Suprapubic skin (tissue), 4 donors: Measurements from ENCODE around the gene NFKBIZ. TPM values are rescaled to one million over a fixed set of nuclear protein-coding genes. Genes with fewer than 3 reads are reported as not detected.

Source experiments
- DNase-seq, 2 donors: peaks; one replicate each; pipeline ENCODE4 v3.0.0-alpha.2; 2019; ENCODE audit warnings: low spot score in 2 of 2
- H3K27ac ChIP-seq: fragments of 200-600 bp; sonication (generic); one replicate; pipeline ENCODE4 v1.5.1; 2019
- H3K27me3 ChIP-seq: fragments of 200-600 bp; sonication (generic); one replicate; pipeline ENCODE4 v1.5.1; 2019
- H3K36me3 ChIP-seq: fragments of 200-600 bp; sonication (generic); one replicate; pipeline ENCODE4 v1.5.1; 2019
- H3K4me1 ChIP-seq: fragments of 200-600 bp; sonication (generic); one replicate; pipeline ENCODE4 v1.5.1; 2019
- H3K4me3 ChIP-seq: fragments of 200-600 bp; sonication (generic); one replicate; pipeline ENCODE4 v1.5.1; 2019; ENCODE audit warnings: mild to moderate bottlenecking
- H3K9me3 ChIP-seq: fragments of 200-600 bp; sonication (generic); one replicate; pipeline ENCODE4 v1.5.1; 2019
- CTCF ChIP-seq, 2 donors: fragments of 200-600 bp in 1 of 2; fragments of 450-650 bp in 1 of 2; sonication (generic) in 1 of 2; IDR thresholded peaks; one replicate each; pipeline ENCODE4 v1.5.1; 2016 to 2019; ENCODE audit warnings: antibody characterized with exemption in 2 of 2, mild to moderate bottlenecking in 1 of 2, moderate library complexity in 1 of 2
- EP300 ChIP-seq: sonication (generic); formaldehyde crosslinking; IDR thresholded peaks from one replicate; pipeline ENCODE4 v1.6.1; 2017; ENCODE audit warnings: antibody characterized with exemption
- POLR2A ChIP-seq, 2 donors: fragments of 450-650 bp; IDR thresholded peaks; one replicate each; pipeline ENCODE4 v1.6.1; 2017; ENCODE audit warnings: antibody characterized with exemption in 2 of 2, mild to moderate bottlenecking in 2 of 2, moderate library complexity in 2 of 2
- POLR2AphosphoS5 ChIP-seq, 3 donors: sonication (generic); formaldehyde crosslinking; IDR thresholded peaks; one replicate each; pipeline ENCODE4 v1.6.1; 2017; ENCODE audit warnings: antibody characterized with exemption in 3 of 3
- WGBS: methylation state at CpG from one replicate; pipeline ENCODE4 v1.1.5; 2018; 5-methylcytosine and 5-hydroxymethylcytosine counted together
- total RNA-seq, 4 donors: library from RNA; depleted of rRNA; stranded (reverse); fragments of >200 nt; gene quantifications; one replicate each; pipeline ENCODE4 v1.1.0, GENCODE V29; 2016

The NFKBIZ gene
- total RNA-seq, 4 donors from 2014 or later, result 142 to 311 (median 159) TPM

GRCh38 chr3:101848326-101848725 lies 988 bp upstream of the NFKBIZ start:
- TF ChIP-seq EP300 (no peak), POLR2A (IDR thresholded peaks at IDR 0.05) (no peak), CTCF (IDR thresholded peaks at IDR 0.05) (no peak), POLR2AphosphoS5 (IDR thresholded peaks at IDR 0.05) (no peak)
- Histone ChIP-seq H3K4me1 (peaks cover 34% of the 10 kb centered on the region), H3K36me3 (peaks cover 15% of the 10 kb centered on the region), H3K27ac (peak overlapping the region; percentile 100), H3K9me3 (no peaks in the 10 kb centered on the region), H3K27me3 (no peaks in the 10 kb centered on the region), H3K4me3 (peak overlapping the region; percentile 84)
- 36% methylated on average over 3 of the region's 3 CpGs for WGBS
- no peak for DNase-seq

- TF ChIP-seq POLR2AphosphoS5 (IDR thresholded peaks at IDR 0.05) (peak in 1 of 3 donors; percentile 33), CTCF (IDR thresholded peaks at IDR 0.05) (no peak)
- Histone ChIP-seq H3K36me3 (peaks cover 30% of the 10 kb centered on the region), H3K4me3 (peak overlapping the region; percentile 84), H3K27me3 (no peaks in the 10 kb centered on the region), H3K9me3 (no peaks in the 10 kb centered on the region), H3K4me1 (peaks cover 47% of the 10 kb centered on the region), H3K27ac (peak overlapping the region; percentile 100)
- WGBS, result 0% methylated on average over 31 of the region's 67 CpGs
- peak; percentile 73 to 85 for DNase-seq
Observed at GRCh38 chr3:101849714-101850245, 466 bp downstream of the NFKBIZ start.

GRCh38 chr3:101850246-101851051 lies 1.1 kb downstream of the NFKBIZ start:
- Histone ChIP-seq H3K27me3 (no peaks in the 10 kb centered on the region), H3K36me3 (peaks cover 37% of the 10 kb centered on the region), H3K9me3 (no peaks in the 10 kb centered on the region), H3K4me1 (peaks cover 53% of the 10 kb centered on the region), H3K27ac (peak overlapping the region; percentile 100), H3K4me3 (peak overlapping the region; percentile 84)
- no peak for DNase-seq
- WGBS, result 1% methylated on average over 19 of the region's 19 CpGs
- peak in 1 of 3 donors; percentile 42 for TF ChIP-seq POLR2AphosphoS5 (IDR thresholded peaks at IDR 0.05)
- peak in 1 of 2 donors; percentile 62 for TF ChIP-seq POLR2A (IDR thresholded peaks at IDR 0.05)
- no peak for TF ChIP-seq CTCF (IDR thresholded peaks at IDR 0.05)
- no peak for TF ChIP-seq EP300

GRCh38 chr3:101851072-101851770 lies 1.9 kb downstream of the NFKBIZ start:
- no peak for DNase-seq
- Histone ChIP-seq H3K4me3 (peak overlapping the region; percentile 84), H3K4me1 (peaks cover 61% of the 10 kb centered on the region), H3K9me3 (no peaks in the 10 kb centered on the region), H3K27me3 (no peaks in the 10 kb centered on the region), H3K27ac (peak overlapping the region; percentile 100), H3K36me3 (peaks cover 44% of the 10 kb centered on the region)
- 22% methylated on average over 5 of the region's 5 CpGs for WGBS
- TF ChIP-seq POLR2A (IDR thresholded peaks at IDR 0.05) (no peak), POLR2AphosphoS5 (IDR thresholded peaks at IDR 0.05) (no peak), EP300 (no peak), CTCF (IDR thresholded peaks at IDR 0.05) (no peak)
